ENCODE measurements around the gene SECISBP2. TPM values are rescaled to one million over a fixed set of nuclear protein-coding genes. Genes with fewer than 3 reads are reported as not detected.

SECISBP2 gene
- total and polyA plus RNA-seq, 2 donors: 41.2 to 52.7 TPM

GRCh38 chr9:89314955-89315354, 3.3 kb upstream of the SECISBP2 start:
- peaks cover 11 to 28% of the 10 kb centered on the region in 2 donors for H3K4me1 ChIP-seq (ENCODE audit: control insufficient read depth in 2 of 2, insufficient read depth in 2 of 2, low read length in 2 of 2)
- 100% methylated on average over 1 of the region's 1 CpG for WGBS
- no peak for DNase-seq (ENCODE audit: low read depth in 6 of 9, low spot score in 9 of 9)
- no peaks in the 10 kb centered on the region for H3K27me3 ChIP-seq (ENCODE audit: control insufficient read depth in 2 of 2, insufficient read depth in 1 of 2, low read length in 1 of 2)
- peaks cover 4 to 32% of the 10 kb centered on the region in 2 donors for H3K36me3 ChIP-seq (ENCODE audit: control insufficient read depth in 2 of 2, insufficient read depth in 2 of 2, low read length in 1 of 2)
- no peak overlapping the region for H3K4me3 ChIP-seq (ENCODE audit: low read length in 2 of 2)
- no peaks in the 10 kb centered on the region for H3K9me3 ChIP-seq (ENCODE audit: control insufficient read depth in 2 of 2, insufficient read depth in 1 of 2, low read length in 1 of 2)
- peak overlapping the region in 1 of 2 donors; percentile 33 for H3K27ac ChIP-seq (ENCODE audit: low read depth in 1 of 2, low read length in 1 of 2)

- Histone ChIP-seq H3K27me3 (ENCODE audit: control insufficient read depth in 2 of 2, insufficient read depth in 1 of 2, low read length in 1 of 2) (no peaks in the 10 kb centered on the region), H3K9me3 (ENCODE audit: control insufficient read depth in 2 of 2, insufficient read depth in 1 of 2, low read length in 1 of 2) (no peaks in the 10 kb centered on the region), H3K4me3 (ENCODE audit: low read length in 2 of 2) (no peak overlapping the region), H3K27ac (ENCODE audit: low read depth in 1 of 2, low read length in 1 of 2) (peak overlapping the region in 1 of 2 donors; percentile 26), H3K4me1 (ENCODE audit: control insufficient read depth in 2 of 2, insufficient read depth in 2 of 2, low read length in 2 of 2) (peaks cover 16 to 27% of the 10 kb centered on the region in 2 donors), H3K36me3 (ENCODE audit: control insufficient read depth in 2 of 2, insufficient read depth in 2 of 2, low read length in 1 of 2) (peaks cover 4 to 36% of the 10 kb centered on the region in 2 donors)
- DNase-seq (ENCODE audit: low read depth in 6 of 9, low spot score in 9 of 9): no peak
Observed at GRCh38 chr9:89315482-89315881, 2.8 kb upstream of the SECISBP2 start.

- Histone ChIP-seq H3K27ac (ENCODE audit: low read depth in 1 of 2, low read length in 1 of 2) (peak overlapping the region; percentile 48 to 98), H3K4me1 (ENCODE audit: control insufficient read depth in 2 of 2, insufficient read depth in 2 of 2, low read length in 2 of 2) (peaks cover 16 to 25% of the 10 kb centered on the region in 2 donors), H3K4me3 (ENCODE audit: low read length in 2 of 2) (no peak overlapping the region), H3K36me3 (ENCODE audit: control insufficient read depth in 2 of 2, insufficient read depth in 2 of 2, low read length in 1 of 2) (peaks cover 4 to 40% of the 10 kb centered on the region in 2 donors), H3K27me3 (ENCODE audit: control insufficient read depth in 2 of 2, insufficient read depth in 1 of 2, low read length in 1 of 2) (no peaks in the 10 kb centered on the region), H3K9me3 (ENCODE audit: control insufficient read depth in 2 of 2, insufficient read depth in 1 of 2, low read length in 1 of 2) (no peaks in the 10 kb centered on the region)
- no peak for DNase-seq (ENCODE audit: low read depth in 6 of 9, low spot score in 9 of 9)
- 96% methylated on average over 4 of the region's 4 CpGs for WGBS
Observed at GRCh38 chr9:89317282-89317681, 1.0 kb upstream of the SECISBP2 start.

GRCh38 chr9:89319015-89319905, 960 bp downstream of the SECISBP2 start:
- peak in 2 of 9 donors; percentile 9 to 22 for DNase-seq (ENCODE audit: low read depth in 6 of 9, low spot score in 9 of 9)
- Histone ChIP-seq H3K27ac (ENCODE audit: low read depth in 1 of 2, low read length in 1 of 2) (peak overlapping the region; percentile 98 to 100), H3K4me1 (ENCODE audit: control insufficient read depth in 2 of 2, insufficient read depth in 2 of 2, low read length in 2 of 2) (peaks cover 18 to 23% of the 10 kb centered on the region in 2 donors), H3K4me3 (ENCODE audit: low read length in 2 of 2) (peak overlapping the region; percentile 68 to 92), H3K9me3 (ENCODE audit: control insufficient read depth in 2 of 2, insufficient read depth in 1 of 2, low read length in 1 of 2) (no peaks in the 10 kb centered on the region), H3K36me3 (ENCODE audit: control insufficient read depth in 2 of 2, insufficient read depth in 2 of 2, low read length in 1 of 2) (peaks cover 8 to 47% of the 10 kb centered on the region in 2 donors), H3K27me3 (ENCODE audit: control insufficient read depth in 2 of 2, insufficient read depth in 1 of 2, low read length in 1 of 2) (no peaks in the 10 kb centered on the region)
- 10% methylated on average over 13 of the region's 13 CpGs for WGBS

GRCh38 chr9:89323390-89323789, 5.1 kb downstream of the SECISBP2 start:
- Histone ChIP-seq H3K9me3 (ENCODE audit: control insufficient read depth in 2 of 2, insufficient read depth in 1 of 2, low read length in 1 of 2) (no peaks in the 10 kb centered on the region), H3K4me1 (ENCODE audit: control insufficient read depth in 2 of 2, insufficient read depth in 2 of 2, low read length in 2 of 2) (peaks cover 12 to 16% of the 10 kb centered on the region in 2 donors), H3K4me3 (ENCODE audit: low read length in 2 of 2) (no peak overlapping the region), H3K27ac (ENCODE audit: low read depth in 1 of 2, low read length in 1 of 2) (no peak overlapping the region), H3K36me3 (ENCODE audit: control insufficient read depth in 2 of 2, insufficient read depth in 2 of 2, low read length in 1 of 2) (peaks cover 24 to 35% of the 10 kb centered on the region in 2 donors), H3K27me3 (ENCODE audit: control insufficient read depth in 2 of 2, insufficient read depth in 1 of 2, low read length in 1 of 2) (no peaks in the 10 kb centered on the region)
- no peak for DNase-seq (ENCODE audit: low read depth in 6 of 9, low spot score in 9 of 9)
- WGBS: 91% methylated on average over 4 of the region's 4 CpGs

- WGBS: 96% methylated on average over 3 of the region's 3 CpGs
- H3K27ac ChIP-seq (ENCODE audit: low read depth in 1 of 2, low read length in 1 of 2): no peak overlapping the region
- H3K4me3 ChIP-seq (ENCODE audit: low read length in 2 of 2): no peak overlapping the region
- H3K4me1 ChIP-seq (ENCODE audit: control insufficient read depth in 2 of 2, insufficient read depth in 2 of 2, low read length in 2 of 2): peaks cover 3 to 5% of the 10 kb centered on the region in 2 donors
- no peaks in the 10 kb centered on the region for H3K27me3 ChIP-seq (ENCODE audit: control insufficient read depth in 2 of 2, insufficient read depth in 1 of 2, low read length in 1 of 2)
- H3K36me3 ChIP-seq (ENCODE audit: control insufficient read depth in 2 of 2, insufficient read depth in 2 of 2, low read length in 1 of 2): peaks cover 43 to 53% of the 10 kb centered on the region in 2 donors
- H3K9me3 ChIP-seq (ENCODE audit: control insufficient read depth in 2 of 2, insufficient read depth in 1 of 2, low read length in 1 of 2): no peaks in the 10 kb centered on the region
- no peak for DNase-seq (ENCODE audit: low read depth in 6 of 9, low spot score in 9 of 9)
Observed at GRCh38 chr9:89325733-89326132, 7.4 kb downstream of the SECISBP2 start.

- no peak for DNase-seq (ENCODE audit: low read depth in 6 of 9, low spot score in 9 of 9)
- no peak overlapping the region for H3K27ac ChIP-seq (ENCODE audit: low read depth in 1 of 2, low read length in 1 of 2)
- peaks cover 3 to 5% of the 10 kb centered on the region in 2 donors for H3K4me1 ChIP-seq (ENCODE audit: control insufficient read depth in 2 of 2, insufficient read depth in 2 of 2, low read length in 2 of 2)
- H3K4me3 ChIP-seq (ENCODE audit: low read length in 2 of 2): no peak overlapping the region
- H3K36me3 ChIP-seq (ENCODE audit: control insufficient read depth in 2 of 2, insufficient read depth in 2 of 2, low read length in 1 of 2): peaks cover 52 to 59% of the 10 kb centered on the region in 2 donors
- 97% methylated on average over 8 of the region's 8 CpGs for WGBS
- no peaks in the 10 kb centered on the region for H3K27me3 ChIP-seq (ENCODE audit: control insufficient read depth in 2 of 2, insufficient read depth in 1 of 2, low read length in 1 of 2)
- no peaks in the 10 kb centered on the region for H3K9me3 ChIP-seq (ENCODE audit: control insufficient read depth in 2 of 2, insufficient read depth in 1 of 2, low read length in 1 of 2)
Observed at GRCh38 chr9:89328064-89328463, 9.8 kb downstream of the SECISBP2 start.

GRCh38 chr9:89329917-89330316, 11.6 kb downstream of the SECISBP2 start:
- H3K9me3 ChIP-seq (ENCODE audit: control insufficient read depth in 2 of 2, insufficient read depth in 1 of 2, low read length in 1 of 2): no peaks in the 10 kb centered on the region
- no peak overlapping the region for H3K4me3 ChIP-seq (ENCODE audit: low read length in 2 of 2)
- no peak for DNase-seq (ENCODE audit: low read depth in 6 of 9, low spot score in 9 of 9)
- H3K4me1 ChIP-seq (ENCODE audit: control insufficient read depth in 2 of 2, insufficient read depth in 2 of 2, low read length in 2 of 2): no peaks in the 10 kb centered on the region
- no peak overlapping the region for H3K27ac ChIP-seq (ENCODE audit: low read depth in 1 of 2, low read length in 1 of 2)
- no peaks in the 10 kb centered on the region for H3K27me3 ChIP-seq (ENCODE audit: control insufficient read depth in 2 of 2, insufficient read depth in 1 of 2, low read length in 1 of 2)
- peaks cover 61 to 68% of the 10 kb centered on the region in 2 donors for H3K36me3 ChIP-seq (ENCODE audit: control insufficient read depth in 2 of 2, insufficient read depth in 2 of 2, low read length in 1 of 2)

- H3K27me3 ChIP-seq (ENCODE audit: control insufficient read depth in 2 of 2, insufficient read depth in 1 of 2, low read length in 1 of 2): no peaks in the 10 kb centered on the region
- no peaks in the 10 kb centered on the region for H3K4me1 ChIP-seq (ENCODE audit: control insufficient read depth in 2 of 2, insufficient read depth in 2 of 2, low read length in 2 of 2)
- no peak overlapping the region for H3K4me3 ChIP-seq (ENCODE audit: low read length in 2 of 2)
- H3K27ac ChIP-seq (ENCODE audit: low read depth in 1 of 2, low read length in 1 of 2): no peak overlapping the region
- 98% methylated on average over 7 of the region's 7 CpGs for WGBS
- H3K9me3 ChIP-seq (ENCODE audit: control insufficient read depth in 2 of 2, insufficient read depth in 1 of 2, low read length in 1 of 2): no peaks in the 10 kb centered on the region
- peaks cover 62 to 74% of the 10 kb centered on the region in 2 donors for H3K36me3 ChIP-seq (ENCODE audit: control insufficient read depth in 2 of 2, insufficient read depth in 2 of 2, low read length in 1 of 2)
- DNase-seq (ENCODE audit: low read depth in 6 of 9, low spot score in 9 of 9): no peak
Observed at GRCh38 chr9:89330513-89330912, 12.2 kb downstream of the SECISBP2 start.
